Activated CD4-positive, alpha-beta T cell treated with anti-CD3 and anti-CD28 coated beads for 24 hours (primary cell): ENCODE results near the gene SH2D5.
"Not testable (repeated sequence)": the region's sequence is repeated elsewhere in the genome, so short reads cannot be mapped to it uniquely, and the experiment has no call there.

Source experiments
- DNase-seq, 2 donors: peaks; one replicate each; pipeline ENCODE4 v3.0.0-alpha.2; 2020; ENCODE audit warnings: low read depth in 2 of 2

SH2D5 gene

DNA sequence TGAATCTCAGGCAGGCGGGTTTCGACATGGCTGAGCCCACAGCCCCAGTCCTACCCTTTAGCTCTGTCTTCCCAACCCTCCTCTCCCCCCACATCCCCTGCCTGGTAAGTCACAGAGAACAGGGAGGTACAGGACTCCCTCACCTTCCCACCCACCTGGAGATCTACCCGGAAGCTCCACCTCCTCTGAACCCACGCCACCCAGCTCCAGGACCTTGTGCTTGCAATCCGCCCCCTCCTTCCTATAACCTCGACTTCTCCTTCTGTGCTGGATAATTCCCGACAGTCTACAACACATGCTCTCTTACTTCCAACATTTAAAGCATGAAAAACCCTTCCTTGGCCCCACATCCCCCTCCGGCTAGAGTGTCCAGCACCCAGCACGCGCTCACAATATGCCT lies 37.0 kb downstream of the SH2D5 start:
- DNase-seq = no peak

- DNase-seq = no peak
Observed at GRCh38 chr1:20693623-20694022, 38.9 kb downstream of the SH2D5 start.

- DNase-seq = no peak
Observed at GRCh38 chr1:20691872-20692271, 40.6 kb downstream of the SH2D5 start.

GRCh38 chr1:20689645-20690056 lies 42.9 kb downstream of the SH2D5 start:
- DNase-seq = no peak

GRCh38 chr1:20686883-20687725 lies 45.4 kb downstream of the SH2D5 start:
- no peak for DNase-seq

GRCh38 chr1:20685741-20686140 lies 46.8 kb downstream of the SH2D5 start:
- no peak for DNase-seq

GRCh38 chr1:20685099-20685662 lies 47.3 kb downstream of the SH2D5 start:
- no peak for DNase-seq

- DNase-seq = no peak
Observed at GRCh38 chr1:20684651-20685050, 47.9 kb downstream of the SH2D5 start.

DNA sequence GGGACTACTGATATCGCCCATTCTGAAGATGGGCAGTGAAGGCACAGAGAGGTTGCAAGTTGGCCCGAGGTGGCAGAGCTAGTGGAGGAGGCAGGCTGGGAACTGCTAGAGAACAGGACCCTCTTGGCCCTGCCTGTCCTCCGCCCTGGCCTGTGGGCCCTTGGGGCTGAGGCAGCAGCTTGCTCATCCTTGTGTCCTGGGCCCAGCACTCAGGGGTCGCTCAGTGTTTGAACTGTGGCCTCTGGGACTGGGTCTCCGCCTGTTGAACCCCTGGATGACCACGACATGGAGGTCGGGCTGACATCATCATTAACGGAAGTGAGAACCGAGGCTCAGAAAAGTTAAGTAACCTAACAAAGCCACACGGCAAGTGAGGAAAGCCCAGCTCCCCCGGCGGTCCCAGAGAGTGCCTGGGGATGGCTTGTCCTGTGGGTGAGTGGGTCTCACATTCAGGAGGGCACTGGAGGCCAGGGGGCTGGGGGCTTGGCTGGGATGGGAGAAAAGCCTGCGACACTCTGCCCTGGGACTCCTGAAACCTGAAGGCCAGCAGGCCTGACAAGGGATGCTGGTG lies 48.4 kb downstream of the SH2D5 start:
- no peak for DNase-seq

DNA sequence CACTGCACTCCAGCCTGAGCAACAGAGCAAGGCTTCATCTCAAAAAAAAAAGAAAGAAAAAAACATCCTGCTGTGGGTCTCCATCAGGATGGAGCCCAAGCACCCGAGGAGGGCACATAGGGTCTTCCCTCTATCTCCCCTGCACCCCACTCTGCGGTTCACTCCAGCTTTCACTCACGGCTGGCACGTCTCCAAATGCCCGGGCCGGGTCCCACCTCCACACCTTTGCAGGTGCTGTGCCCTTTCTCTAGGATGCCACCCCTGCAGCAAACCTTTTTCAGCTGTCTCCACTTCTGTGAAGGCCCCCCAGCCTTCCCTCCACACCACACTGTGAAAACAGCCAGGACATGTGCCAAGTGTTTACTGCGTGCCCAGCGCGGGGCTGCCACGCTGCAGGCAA lies 48.9 kb downstream of the SH2D5 start:
- no peak for DNase-seq

- DNase-seq = no peak
Observed at GRCh38 chr1:20682571-20683236, 49.8 kb downstream of the SH2D5 start.

GRCh38 chr1:20681999-20682398 lies 50.5 kb downstream of the SH2D5 start:
- DNase-seq = no peak

DNA sequence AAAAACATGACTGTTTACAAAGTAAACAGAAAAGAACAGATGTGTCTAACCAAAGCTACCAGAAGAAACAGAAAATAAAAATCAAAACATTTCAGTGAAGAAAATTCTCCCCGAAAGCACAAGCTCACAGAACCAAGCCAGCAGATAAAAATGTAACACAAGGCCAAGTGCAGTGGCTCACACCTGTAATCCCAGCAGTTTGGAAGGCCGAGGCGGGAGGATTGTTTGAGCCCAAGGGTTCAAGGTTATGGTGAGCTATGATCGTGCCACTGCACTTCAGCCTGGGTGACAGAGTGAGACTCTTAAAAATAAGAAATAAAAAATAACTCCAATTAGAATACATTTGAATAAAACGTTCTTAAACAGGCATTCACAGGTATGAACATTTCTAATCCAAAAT lies 52.2 kb downstream of the SH2D5 start:
- DNase-seq = no peak

- no peak for DNase-seq
Observed at GRCh38 chr1:20678599-20678998, 53.9 kb downstream of the SH2D5 start.

- DNase-seq = not testable (repeated sequence)
Observed at GRCh38 chr1:20673626-20674025, 58.9 kb downstream of the SH2D5 start.

- no peak for DNase-seq
Observed at GRCh38 chr1:20672265-20672632, 60.3 kb downstream of the SH2D5 start.

DNA sequence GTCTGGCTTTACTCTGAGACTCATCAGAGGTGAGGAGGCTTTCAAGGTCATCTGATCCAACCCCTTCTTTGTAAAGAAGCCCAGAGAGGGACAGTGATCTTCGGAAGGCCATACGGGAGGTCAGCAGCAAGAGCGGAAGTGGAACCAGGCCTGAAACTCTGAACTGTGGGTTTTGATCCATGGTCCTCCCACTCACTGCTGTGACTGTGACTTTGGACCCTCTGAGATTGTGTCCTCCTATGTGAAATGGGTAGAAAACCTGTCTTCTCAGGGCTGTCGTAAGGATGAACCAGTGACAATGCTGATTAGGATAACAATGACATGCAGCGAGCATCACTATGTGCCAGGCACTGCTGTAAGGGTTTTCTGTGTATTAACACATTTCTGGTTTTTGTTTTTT lies 61.6 kb downstream of the SH2D5 start:
- no peak for DNase-seq
